Endothelial cell of umbilical vein (primary cell): ENCODE results near the gene PAFAH2.

Experiments used
- CTCF ChIP-seq, 2 donors: IDR thresholded peaks; 1 replicate in 1 of 2; 2 replicates in 1 of 2; pipeline ENCODE4 v1.5.1; 2011; ENCODE audit warnings: low read length in 2 of 2, mild to moderate bottlenecking in 2 of 2, moderate library complexity in 2 of 2, control low read depth in 1 of 2, inconsistent platforms in 1 of 2, low read depth in 1 of 2; ENCODE audit not compliant: insufficient read depth in 1 of 2; ENCODE audit errors: extremely low read depth in 1 of 2
- EZH2 ChIP-seq: IDR thresholded peaks from 2 replicates; pipeline ENCODE4 v1.6.1; 2012; ENCODE audit warnings: borderline replicate concordance, low read depth, mild to moderate bottlenecking, moderate library complexity, low read length, inconsistent platforms; ENCODE audit not compliant: severe bottlenecking
- GATA2 ChIP-seq: IDR thresholded peaks from 2 replicates; pipeline ENCODE4 v1.7.0; 2011; ENCODE audit warnings: low read depth, mild to moderate bottlenecking, moderate library complexity, mixed read lengths, low read length; ENCODE audit not compliant: insufficient read length, insufficient read depth
- POLR2A ChIP-seq: IDR thresholded peaks from 2 replicates; pipeline ENCODE4 v1.6.1; 2012; ENCODE audit warnings: low read depth, mild to moderate bottlenecking, control low read depth, low read length
- POLR2AphosphoS5 ChIP-seq: IDR thresholded peaks from 2 replicates; pipeline ENCODE4 v1.6.1; 2012; ENCODE audit warnings: low read depth, mild to moderate bottlenecking, control low read depth, low read length, moderate library complexity; ENCODE audit not compliant: insufficient read depth

GRCh38 chr1:26038477-26038876 lies 40.6 kb upstream of the PAFAH2 start:
- no peak for TF ChIP-seq CTCF (IDR thresholded peaks at IDR 0.05; ENCODE audit: extremely low read depth in 1 of 2, insufficient read depth in 1 of 2, low read depth in 1 of 2, low read length in 2 of 2)
- TF ChIP-seq EZH2, result no peak
- no peak for TF ChIP-seq POLR2AphosphoS5
- no peak for TF ChIP-seq POLR2A
- no peak for TF ChIP-seq GATA2
